Stimulated activated CD4-positive, alpha-beta T cell treated with anti-CD3 and anti-CD28 coated beads, Interleukin-4, amount 100 ng/mL, for 4 hours (primary cell): ENCODE results near the gene PCED1B.
"Not testable (repeated sequence)": the region's sequence is repeated elsewhere in the genome, so short reads cannot be mapped to it uniquely, and the experiment has no call there.

Source experiments
- DNase-seq, 2 experiments: peaks; one replicate each; pipeline ENCODE4 v3.0.0-alpha.2; 2020

Gene PCED1B

DNA sequence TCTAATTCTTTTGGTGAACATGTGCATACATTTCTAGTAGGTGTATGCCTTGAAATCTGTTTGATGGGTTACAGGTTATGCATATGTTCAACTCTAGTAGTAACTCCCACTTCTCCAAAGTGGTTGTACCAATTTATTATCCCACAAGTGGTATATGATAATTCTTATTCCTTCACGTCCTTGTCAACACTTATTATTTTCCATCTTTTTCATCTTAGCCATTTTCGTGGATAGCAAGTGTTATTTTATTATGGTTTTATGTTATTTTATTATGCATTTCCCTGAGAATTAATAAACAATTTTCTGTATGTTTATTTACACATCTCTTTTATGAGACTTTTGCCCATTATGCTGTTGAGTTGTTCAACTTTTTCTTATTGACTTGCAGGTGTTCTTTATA is 11.6 kb downstream of the PCED1B start:
- no peak for DNase-seq

DNA sequence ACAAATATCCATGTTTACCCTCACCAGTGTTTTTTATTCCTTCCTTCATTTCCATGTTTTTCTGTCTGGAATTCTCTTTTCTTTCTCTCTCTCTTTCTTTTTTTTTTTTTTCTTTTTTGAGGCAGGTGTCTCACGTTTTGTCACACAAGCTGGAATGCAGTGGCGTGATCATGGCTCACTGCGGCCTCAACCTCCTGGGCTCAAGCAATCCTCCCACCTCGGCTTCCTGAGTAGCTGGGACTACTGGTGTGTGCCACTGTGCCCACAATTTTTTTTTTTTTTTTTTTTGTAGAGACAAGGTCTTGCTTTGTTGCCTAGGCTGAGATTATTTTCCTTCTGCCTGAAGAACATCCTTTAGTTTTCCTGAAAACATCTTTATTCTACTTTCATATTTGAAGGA is 15.4 kb downstream of the PCED1B start:
- no peak for DNase-seq

DNA sequence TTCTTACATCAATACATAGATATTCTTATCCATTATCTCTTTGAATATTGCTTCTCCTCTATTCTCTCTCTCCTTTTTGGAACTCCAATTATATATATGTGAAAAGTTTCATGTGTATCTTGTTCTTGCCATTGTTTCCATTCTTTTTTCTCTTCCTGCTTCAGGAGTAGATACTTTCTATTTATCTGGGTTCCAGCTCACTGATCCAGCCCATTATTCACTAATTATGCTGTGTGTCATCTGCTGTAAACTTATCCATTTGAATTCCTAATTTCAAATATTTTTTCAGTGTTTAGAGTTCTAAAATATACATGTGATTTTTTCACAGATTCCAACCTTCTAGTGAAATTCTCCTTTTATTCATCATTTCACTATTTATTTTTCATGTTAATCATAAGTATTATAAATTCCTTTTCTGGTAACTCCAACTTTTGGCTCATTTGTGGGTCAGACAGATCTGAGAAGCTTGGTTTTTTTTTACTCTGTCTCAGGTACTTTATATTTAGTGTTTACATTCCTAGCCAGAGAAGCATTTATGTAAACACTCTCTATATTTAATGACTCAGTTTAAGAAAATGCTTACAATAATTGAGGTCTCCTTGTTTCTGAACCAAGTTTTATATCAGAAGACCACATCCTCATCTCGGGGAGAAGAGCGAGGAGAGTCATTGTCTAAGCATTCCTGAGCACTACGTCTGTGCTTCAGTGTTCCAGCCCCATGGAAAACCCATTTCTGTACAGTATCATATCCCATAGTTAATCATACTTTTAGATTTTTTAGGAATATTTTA is 16.2 kb downstream of the PCED1B start:
- no peak for DNase-seq

DNA sequence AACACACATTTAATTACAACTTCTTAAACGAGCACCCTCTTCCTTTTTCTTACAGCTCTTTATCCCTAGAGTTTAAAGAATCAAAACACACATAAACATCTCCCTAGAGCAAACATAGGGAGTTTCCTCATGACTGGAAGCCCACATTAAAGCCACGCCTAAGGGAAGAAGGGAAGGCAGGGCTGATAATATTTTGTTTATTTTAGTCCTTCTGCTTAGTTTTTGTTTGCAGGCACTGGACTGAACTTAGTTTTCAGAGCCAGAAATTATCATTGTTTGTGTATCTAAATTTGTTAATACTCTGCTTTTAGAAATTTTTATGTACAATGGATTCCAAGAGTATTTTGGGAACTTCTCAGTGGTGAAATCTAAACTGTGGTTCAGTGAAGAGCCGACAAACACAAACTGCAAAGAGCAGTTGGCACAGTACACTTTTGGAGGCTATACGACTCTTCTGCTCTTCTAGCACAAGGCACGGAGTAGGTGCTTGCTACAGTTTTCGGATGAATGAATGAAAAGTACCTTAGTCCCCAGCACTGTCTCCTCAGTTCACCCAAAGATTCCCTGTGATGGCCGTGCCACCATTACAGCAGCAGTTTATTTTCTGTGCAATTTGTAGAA is 18.0 kb downstream of the PCED1B start:
- DNase-seq, result no peak

DNA sequence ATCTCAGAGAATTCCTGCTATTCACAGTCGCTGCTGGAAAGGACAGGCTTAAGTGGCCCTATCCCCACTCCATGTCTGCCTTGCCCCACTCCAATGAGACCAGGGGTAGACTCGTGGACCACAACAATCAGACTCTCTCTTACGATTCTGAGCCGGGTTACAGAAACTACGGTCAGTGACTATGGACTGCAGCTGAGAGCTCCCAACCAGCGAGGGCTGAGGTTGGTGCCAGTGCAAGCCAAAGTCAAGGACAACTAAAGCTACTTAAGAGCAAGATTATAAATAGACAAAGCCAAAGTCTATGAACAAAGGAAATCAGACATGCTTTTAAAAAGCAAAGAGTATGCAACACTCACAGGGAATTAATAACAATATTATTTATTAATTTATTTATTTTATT is 18.7 kb downstream of the PCED1B start:
- DNase-seq, result no peak

DNA sequence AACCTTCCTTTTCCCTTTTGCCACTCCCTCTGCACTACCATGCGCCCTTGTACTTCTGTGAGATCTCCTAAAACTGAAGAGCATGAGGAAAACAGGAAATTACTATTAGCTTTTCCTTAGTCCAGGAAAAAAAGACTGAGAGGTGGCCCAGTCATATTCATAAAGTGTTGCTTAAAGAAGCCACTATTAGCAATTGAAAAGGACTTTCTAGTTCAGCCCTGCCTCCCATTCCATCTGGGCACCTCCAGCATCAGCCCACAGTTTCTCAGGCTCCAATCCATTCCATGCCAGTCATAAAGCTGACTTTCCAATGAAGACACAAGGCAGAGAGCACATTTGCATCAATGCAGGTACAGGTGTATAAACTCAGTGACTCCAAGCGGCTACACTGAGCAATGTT is 20.2 kb downstream of the PCED1B start:
- no peak for DNase-seq

DNA sequence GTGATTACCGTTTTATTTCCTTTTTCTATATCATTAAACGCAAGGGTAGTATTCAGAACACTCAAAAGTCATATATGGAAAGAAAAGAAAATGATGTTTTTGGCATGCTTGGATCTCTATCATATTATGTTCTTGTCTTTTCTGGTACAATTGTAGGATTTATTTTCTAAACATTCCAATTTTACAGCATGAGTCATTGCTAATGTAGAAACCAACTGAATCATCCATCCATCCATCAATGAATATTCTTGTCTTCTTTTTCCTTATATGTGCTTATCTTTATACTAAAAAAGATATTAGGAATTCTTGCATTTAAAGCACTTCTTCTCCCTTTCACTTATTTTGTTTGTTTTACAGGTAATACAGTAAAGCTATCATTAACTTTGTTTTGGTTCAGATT is 20.7 kb downstream of the PCED1B start:
- no peak for DNase-seq

DNA sequence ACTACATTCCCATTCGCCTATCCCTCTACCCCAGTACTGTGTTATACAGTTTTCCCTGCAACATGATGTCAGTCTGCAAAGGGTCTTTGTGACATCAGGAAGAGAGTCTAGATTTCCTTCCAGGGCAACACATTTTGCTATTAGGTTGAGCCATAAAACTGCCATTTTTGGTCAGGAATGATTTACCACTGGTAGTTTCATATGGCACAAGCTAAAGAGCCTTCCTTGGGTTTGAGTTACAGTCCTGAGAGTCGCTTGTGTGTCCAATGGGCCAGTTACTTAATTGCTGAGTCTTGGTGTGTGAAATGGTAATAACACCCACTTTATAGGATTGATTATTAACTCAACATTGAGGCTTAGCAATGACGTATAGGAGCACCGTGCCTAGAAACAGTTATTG is 23.0 kb downstream of the PCED1B start:
- no peak for DNase-seq

DNA sequence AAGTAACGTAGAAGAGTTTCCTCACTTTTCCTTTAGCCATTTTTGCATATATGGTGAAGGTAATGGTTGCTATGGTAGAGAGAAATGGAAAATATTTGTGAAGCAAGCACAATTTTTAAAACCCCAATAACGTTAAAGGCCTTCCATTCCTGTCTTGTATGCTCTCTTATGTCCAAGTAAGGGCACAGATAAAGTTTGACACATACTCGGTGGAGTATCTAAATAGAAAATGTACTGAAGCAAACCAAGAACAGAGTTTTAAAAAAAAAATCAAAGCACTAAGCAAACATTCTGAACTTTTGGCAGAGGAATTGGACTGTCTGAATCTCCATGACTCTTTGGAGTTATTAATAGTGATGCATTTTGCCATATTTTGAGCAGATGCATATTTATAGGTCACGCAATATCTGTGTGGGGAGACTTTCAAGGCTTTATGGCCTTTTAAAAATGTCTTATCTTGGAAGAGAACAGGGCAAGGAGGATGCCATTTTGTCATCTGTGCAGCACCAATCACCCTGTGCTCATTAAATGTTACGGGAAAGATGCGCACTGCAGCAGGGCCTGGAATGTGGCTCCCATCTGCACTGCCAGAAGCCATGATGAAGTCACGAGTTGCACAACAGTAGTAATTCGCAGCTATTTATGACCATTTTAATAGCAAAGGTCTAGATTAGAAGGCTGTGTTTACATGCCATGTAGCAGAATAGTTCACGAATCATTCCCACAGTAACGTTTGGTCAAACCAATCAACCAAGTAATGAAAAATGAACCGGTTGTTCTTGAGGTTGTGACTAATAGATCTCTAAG is 23.6 kb downstream of the PCED1B start:
- DNase-seq, result no peak

DNA sequence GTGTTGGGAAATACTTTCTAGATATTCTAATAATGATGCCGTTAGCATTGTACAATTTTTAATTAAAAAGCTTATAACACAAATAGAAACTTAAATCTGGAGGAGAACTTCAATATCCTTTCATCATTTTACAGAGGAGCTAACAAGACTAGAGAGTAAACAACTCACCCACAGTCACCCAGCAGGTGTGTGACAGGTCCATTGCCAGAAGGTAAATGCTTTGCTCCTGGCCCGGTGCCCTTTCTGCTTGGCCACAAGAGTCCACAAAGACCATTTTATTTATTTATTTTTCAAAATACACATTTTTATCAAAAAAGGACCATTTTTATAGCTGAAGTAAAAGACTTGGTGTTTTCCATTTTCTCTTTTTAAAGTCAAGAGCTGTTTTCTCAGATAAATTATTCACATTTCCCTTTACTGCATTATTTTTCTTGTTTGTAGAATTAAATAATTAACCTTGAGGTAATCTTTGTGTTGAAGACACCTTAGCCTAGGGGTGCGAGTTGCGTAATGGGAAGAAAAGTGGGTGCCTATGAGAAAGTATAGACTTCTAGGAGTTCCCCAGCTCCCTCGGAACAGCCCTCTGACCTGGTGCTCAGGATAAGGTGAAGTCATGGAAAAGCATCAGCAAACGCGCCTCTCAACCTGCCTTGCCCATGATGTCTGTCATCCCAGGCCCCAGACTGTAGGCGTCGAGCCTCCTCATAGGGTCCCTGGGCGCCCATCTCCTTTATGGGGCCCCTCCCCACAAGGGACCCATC is 26.7 kb downstream of the PCED1B start:
- DNase-seq, result no peak

DNA sequence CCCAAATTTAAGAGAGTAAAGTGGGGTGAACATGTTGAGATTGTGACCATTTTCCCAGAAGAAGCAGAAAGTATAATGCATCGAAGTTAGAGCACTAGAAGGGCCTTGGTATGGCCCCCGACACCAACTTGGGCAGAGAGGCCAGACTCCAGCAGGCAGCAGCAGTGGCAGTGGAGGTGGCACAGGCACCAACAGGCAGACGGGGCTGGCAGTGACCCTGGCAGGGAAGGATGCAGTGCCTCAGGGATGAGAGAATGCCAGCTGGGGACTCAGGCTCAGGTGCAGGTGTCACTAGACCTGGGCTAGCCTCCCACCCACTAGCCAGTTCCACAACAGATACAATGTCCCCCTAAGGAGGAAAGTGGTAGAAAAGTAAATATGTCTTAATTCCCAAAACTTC is 28.0 kb downstream of the PCED1B start:
- no peak for DNase-seq

DNA sequence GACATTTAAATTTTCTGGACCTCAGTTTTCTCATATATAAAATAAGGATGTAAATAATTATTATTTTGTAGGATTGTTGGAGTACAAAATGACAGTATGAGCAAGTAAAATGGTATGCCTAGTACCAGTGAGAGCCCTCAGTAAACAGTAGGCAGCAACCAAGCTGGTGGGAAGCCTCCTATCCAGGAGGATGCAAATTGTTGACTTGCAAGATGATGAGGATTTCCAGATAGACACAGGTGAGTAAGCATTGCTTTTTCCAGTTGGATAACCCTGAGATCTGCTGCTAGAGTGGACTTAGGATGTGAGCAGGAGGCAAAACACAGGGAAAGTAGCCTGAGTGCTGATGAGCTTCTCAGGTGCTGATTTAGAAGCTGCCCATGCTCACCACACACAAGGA is 28.5 kb downstream of the PCED1B start:
- no peak for DNase-seq

DNA sequence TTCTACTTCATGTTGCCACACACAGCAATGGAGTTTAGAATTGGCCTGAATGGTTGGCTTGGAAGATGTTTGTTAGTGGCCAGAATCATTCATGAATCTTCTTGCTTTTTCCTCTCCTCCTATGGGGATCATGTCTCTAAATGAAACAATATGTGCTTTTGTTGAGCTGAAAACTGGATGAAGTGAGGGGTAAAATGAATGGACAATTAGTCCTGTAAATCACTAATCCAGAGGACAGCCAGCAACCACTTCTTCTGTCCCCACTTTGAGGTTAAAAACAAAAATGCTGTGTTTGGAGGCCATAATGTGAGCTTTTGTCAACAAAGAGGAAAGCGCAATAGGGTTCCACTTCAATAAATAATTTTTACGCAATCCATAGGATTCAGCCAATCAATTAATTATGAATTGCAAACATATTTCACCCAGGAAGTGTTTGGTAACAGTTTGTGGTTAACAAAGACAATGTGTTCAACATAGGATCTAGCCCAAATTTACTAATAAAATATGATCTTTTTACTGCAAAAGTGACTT is 30.7 kb downstream of the PCED1B start:
- DNase-seq, result no peak

DNA sequence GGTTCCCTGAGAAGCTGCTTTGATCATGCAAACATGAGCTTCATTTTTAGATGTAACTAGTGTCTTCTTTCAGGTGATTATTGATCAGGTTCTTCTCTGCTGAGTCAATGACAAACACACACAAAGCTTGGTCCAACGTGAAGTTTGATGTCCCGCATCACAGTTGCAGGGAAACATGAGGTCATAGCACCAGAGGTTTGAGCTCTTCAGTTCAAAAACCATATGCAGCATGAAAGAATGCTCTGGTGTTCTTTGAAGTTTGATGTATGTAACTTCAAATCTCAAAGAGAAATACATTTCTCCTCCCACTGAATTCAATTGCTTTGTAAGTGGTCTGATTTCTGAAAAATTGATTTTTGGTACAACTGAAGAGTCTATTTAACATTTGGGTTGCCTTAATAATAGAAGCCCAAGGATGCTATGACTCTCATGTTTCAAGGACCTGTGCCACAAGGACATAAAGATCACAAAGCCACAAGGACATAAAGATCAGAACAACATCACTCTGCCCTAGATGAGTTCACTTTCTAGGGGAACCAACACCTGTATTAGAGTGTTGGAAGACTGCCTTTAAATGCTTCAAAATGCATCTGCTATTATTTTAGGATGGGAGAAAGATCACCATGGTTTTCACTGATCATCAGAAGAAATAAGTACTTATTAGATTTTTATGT is 31.4 kb downstream of the PCED1B start:
- no peak for DNase-seq

DNA sequence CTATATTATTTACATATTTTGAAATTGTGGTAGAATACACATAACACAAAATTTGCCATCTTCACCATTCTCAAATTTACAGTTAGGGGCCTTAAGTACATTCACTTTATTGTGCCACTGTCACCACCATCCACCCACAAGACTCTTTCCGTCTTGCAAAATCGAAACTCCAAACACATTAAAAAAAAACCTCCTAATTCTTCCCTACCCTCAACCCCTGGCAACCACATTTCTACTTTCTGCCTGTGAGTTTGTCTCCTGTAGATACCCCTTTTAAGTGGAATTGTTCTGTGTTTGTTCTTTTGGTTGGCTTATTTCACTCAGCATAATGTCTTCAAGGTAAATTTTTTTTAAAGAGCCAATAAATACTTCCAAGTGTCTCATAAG is 32.0 kb downstream of the PCED1B start:
- no peak for DNase-seq

DNA sequence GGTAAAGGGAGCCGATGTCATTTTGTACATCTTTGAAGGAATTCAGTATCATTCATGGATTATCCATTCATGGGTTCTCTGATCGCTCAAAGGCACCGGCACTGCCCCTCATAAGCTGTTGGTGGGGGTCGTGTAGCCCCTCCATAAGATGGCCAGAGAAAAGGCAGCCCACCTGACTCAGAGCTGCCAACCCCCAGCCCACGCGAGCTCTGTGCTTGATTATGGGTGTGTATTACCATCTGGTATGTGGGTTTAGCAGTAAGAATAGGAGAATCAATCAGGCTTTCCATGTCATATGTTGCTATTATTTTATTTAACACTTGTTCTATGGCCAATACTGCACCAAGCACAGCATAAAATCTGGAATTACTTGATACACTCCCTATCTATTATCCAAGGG is 32.4 kb downstream of the PCED1B start:
- DNase-seq, result no peak

DNA sequence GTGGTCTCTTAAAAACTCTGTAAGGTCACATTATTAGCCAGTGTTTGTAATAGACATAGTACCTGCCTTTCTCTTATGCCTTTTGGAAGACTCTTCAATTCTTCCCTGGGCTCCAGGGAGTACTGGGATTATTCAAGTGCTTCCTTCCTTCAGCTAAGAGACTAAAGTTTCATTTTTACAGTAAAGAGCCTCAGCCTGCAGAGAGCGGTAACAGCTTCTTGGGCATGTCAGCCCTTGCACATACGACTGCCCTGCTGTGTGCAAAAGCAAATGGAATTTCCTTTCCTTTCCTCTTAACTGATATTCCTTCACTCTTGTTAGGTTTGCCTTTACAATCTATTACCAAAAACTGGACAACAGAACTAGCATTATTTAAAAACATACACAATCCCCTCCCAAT is 33.3 kb downstream of the PCED1B start:
- DNase-seq, result no peak

DNA sequence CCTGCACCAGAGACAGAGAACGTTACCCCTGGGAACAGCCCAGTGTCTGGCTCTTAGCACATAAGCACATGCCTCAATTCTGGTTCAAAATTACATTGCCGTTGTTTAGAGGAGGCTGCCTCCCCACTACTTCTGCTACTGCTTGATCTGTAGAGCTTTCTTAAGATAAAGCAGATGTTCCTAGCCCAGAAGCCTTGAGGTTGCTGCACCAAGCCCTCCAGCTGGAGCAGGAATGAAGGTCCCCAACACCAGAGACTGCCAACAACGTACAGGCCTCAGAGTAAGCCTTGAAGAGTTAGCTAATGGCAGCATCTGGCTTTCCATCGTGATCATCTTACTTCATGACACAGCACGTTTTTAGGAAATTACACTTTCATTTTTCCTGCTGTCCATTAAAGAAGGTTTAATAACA is 35.1 kb downstream of the PCED1B start:
- DNase-seq, result no peak

DNA sequence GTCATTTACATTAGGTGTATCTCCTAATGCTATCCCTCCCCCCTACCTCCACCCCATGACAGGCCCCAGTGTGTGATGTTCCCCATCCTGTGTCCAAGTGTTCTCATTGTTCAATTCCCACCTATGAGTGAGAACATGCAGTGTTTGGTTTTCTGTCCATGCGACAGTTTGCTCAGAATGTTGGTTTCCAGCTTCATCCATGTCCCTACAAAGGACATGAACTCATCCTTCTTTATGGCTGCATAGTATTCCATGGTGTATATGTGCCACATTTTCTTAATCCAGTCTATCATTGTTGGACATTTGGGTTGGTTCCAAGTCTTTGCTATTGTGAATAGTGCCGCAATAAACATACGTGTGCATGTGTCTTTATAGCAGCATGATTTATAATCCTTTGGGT is 37.9 kb downstream of the PCED1B start:
- DNase-seq, result not testable (repeated sequence)

DNA sequence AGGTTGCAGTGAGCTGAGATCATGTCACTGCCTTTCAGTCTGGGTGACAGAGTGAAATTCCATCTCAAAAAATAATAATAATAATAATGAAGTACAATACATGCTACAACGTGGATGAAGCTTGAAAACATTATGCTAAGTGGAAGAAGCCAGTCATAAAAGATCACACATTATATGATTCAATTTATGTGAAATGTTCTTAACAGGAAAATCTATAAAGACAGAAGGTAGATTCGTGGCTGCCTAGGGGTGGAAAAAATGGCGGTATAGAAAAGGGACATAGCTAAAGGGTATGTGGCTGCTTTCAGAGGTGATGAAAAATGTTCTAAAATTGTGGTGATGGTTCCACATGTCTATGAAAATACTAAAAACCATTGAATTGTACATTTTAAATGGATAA is 41.3 kb downstream of the PCED1B start:
- no peak for DNase-seq

DNA sequence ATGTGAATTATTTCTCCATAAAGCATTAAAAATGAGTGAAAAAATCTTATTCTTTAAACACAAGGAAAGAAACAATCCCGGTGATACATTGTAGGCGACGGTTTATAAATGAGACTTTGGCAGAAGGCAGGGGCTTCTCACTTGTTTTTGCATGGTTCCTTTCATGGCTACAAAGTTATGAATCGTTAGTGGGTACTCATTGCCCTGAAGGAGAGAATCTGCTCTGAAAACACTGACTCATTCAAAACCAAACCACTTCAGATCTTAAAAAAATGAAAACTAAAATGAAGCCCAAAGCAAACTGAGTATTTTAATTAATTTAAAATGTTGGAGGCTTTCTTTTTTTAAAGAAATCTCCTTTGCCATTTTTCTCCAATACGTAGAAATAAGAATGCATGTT is 41.7 kb downstream of the PCED1B start:
- no peak for DNase-seq

DNA sequence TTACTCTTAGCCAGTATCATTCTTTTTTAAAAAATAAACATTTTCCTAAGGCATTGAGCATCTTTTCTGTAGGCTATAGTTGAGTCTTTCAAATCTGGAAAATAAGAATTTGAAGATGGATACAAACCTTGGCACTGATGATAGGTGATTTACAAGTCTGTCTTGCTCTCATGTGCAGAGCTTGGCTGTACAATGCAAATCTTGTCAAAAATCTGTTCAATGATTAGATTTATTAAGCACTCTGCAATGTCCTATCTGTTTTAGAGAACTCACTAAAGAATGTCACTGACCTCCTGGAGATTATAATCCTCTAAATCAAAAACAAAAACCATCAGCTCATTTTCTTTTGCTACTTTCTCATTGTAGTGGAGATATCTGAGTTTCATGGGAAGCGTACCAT is 43.2 kb downstream of the PCED1B start:
- no peak for DNase-seq
